HG03103 (cell line): ENCODE measurements around the gene ABLIM2.

ENCODE experiments used
- ATAC-seq: cut with Tn5 transposase; IDR thresholded peaks from one replicate; pipeline ENCODE4 v1.9.1; 2021; ENCODE audit warnings: low read depth; ENCODE audit not compliant: unreplicated experiment

The ABLIM2 gene

DNA sequence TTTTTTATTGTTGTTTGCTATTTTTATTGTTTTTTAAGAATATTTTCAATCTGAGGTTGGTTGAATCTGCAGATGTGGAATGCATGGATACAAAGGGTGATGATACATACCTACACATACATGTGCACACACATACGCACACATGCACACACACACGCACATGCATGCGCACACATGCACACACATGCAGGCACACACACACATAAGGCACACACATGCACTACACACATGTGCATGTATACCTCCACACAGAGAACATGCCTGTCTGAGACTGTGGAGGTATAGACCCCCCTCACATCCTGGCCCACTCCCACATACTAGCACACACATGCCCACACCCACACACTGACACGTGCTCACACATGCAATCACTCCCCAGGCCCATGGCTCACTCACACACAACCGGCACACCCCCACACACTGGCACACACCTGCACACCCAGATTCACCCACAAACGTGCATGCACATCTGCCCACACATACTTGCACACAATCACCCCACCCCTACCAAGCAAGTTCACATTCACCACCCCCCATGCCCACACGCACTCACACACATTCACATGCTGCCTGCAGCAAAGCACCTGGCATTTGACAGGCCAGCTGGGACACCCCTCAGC is 121.4 kb downstream of the ABLIM2 start:
- ATAC-seq = no peak

- no peak for ATAC-seq
Measured at GRCh38 chr4:8035371-8035780, 123.2 kb downstream of the ABLIM2 start.

- no peak for ATAC-seq
Measured at GRCh38 chr4:8033829-8034528, 124.6 kb downstream of the ABLIM2 start.

DNA sequence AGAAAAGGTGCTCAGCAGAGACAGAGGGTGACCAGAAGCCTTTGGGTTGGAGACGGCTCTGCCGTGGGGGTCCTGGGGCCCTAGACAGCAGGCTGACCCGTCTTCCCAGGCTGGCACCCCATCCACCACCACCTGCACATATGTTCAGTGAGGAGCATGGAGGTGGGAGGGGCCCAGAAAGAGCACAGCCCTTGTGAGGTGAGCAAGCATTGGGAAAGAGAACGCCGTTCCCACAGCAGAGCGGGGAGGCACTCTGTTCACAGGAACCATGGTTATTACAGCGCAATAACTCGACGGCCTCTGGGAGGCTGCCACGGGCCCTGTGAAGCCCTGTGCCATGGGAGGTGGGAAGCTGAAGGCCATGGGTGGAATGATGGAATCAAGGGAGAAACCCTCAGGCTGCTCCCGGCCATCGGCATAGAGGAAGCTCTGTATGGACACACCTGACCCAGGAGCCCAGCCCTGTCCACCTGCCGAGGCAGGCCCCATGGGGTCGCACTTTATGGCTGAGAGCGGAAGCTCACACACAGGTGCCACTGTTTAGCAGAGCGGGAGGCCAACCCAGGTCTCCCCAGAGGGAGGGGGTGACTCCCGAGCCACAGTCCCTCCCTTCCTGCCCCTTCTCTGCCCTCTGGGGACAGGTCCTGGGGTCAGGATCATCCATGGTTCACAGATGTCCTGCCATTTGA is 125.4 kb downstream of the ABLIM2 start:
- no peak for ATAC-seq

GRCh38 chr4:8032381-8032780 is 126.2 kb downstream of the ABLIM2 start:
- no peak for ATAC-seq

DNA sequence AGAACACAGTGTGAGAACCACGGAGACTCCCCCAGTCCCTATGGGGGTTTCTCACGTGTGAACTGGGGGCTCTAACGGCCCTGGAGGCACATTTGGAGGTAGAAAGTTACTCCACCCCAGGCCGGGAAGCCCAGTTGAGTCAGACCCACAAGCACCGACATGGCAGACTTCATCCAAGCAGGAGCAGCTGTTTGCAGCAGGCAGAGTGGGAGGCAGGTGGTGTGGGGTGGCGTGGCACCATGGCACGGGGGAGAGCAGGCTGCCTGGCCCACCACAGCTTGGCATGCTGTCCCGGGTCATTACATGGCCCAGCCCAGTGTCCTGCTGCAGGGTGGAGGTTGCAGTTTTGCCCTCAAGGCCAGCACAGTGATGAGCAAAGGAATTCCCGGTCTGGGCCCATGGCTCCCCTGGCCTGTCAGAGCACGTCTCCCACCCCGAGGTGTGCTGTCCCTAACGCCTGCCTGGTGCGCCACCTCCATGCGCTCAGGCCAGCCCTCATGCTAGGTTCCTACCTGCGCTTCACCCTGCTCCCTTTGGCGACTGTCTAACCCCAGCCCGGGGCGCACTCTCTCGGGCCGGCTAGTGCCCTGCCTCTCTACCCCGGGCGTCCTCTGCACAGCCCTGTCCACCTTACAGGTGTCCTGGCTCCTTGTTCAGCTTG is 128.4 kb downstream of the ABLIM2 start:
- ATAC-seq = no peak

- no peak for ATAC-seq
Measured at GRCh38 chr4:8029689-8030088, 128.9 kb downstream of the ABLIM2 start.

GRCh38 chr4:8028884-8029568 is 129.6 kb downstream of the ABLIM2 start:
- ATAC-seq = no peak

- ATAC-seq = no peak
Measured at GRCh38 chr4:8028368-8028767, 130.2 kb downstream of the ABLIM2 start.

GRCh38 chr4:8026453-8026852 is 132.2 kb downstream of the ABLIM2 start:
- ATAC-seq = no peak

DNA sequence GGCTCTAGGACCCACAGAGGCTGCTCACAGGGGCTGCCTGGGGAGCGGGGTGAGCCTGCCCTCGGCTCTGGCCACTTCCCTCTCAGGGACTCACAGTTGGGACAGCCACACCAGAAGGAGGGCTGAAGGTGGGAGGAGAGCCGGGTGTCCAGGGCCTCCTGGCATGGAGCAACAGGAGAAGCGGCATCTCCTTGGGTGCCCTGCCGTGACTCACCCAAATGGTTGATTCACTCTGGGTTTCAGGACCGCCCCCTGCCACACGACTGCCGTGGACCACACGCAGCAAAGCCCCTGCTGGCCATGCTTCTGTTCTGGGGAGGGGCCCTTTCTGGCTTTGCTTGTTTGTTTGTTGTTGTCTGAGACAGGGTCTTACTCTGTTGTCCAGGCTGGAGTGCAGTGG is 132.9 kb downstream of the ABLIM2 start:
- ATAC-seq = no peak

DNA sequence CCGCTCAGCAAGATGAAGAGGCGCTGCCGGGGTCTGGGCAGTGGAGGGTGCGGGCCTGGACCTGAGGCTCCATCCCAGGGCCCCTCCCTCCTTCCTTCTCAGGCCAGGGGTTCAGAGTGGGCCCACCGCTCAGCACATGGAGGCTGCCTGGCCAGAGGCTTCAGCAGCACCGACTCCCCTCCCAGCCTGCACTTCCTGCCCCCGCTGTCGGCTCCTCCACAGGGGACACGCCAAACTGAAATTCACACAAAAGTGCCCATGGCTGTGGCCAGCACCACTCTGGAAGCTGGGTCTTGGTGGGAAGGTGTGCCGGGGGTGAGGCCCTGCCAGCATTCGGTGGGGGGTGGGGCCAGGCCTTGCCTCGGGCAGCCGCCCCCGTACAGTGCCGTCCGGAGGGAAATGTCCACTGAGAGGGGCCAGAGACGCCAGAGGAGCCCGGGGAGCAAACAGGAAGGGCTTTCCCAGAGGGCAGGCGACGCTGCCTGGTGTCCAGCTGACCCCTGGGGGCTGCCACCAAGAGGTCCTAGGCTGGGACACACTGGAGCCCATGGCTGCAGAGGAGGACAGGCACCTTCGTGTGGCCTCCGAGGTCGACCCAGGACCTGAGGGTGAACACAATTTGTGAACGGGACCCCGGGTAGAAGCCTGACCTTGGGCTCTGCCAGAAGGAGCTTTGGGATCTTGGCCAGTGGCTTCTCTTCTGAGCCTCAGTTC is 134.4 kb downstream of the ABLIM2 start:
- ATAC-seq = no peak

GRCh38 chr4:8023696-8024033 is 134.9 kb downstream of the ABLIM2 start:
- no peak for ATAC-seq

- no peak for ATAC-seq
Measured at GRCh38 chr4:8022767-8023695, 135.6 kb downstream of the ABLIM2 start.

- ATAC-seq = no peak
Measured at GRCh38 chr4:8021796-8022195, 136.8 kb downstream of the ABLIM2 start.

DNA sequence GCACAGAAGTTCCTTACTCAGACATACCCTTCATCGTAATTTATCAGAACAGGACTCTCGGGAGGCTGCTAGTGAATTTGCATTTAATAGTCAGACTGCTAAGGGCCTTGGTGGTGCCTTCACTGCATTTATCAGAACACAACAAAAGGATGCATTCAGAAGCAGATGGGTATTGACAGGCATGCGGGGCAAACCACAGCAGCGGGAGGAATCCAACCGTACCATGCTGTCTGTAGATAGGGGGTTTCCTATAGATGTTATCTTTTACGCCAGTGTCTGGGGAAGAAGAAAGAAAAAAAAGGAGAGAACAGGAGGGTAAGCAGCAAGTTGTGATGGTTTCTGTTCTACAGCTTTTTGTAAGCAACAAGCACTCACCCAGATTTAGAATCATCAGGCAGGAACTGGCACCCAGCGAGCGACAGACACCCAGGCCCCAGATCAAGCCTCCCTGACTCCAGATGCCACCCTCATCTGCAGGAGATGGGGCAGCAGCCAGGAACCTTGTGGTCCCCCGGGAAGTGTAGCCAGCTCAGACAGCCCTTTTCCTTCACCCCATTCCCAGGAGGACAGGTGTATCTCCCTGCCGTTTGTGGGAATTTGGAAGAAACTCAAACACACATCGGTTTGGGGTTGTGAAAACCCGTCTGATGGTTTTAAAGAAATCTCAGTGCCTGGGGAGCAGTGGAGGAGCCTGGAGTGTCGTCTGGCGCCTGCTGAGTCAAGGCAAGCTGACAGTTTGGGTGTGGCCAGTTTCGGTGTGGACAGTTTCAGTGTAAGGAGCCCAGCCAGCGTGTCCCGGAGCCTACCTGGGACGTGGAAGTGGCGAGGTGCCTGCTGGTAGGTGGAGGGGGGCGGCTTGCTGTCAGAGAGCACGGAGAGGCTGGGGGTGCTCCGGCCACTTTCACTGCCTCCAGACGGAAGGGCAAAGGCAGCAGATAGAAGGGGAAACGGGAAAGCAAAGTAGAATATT is 138.9 kb downstream of the ABLIM2 start:
- no peak for ATAC-seq

GRCh38 chr4:8016527-8016926 is 142.1 kb downstream of the ABLIM2 start:
- ATAC-seq = no peak

- no peak for ATAC-seq
Measured at GRCh38 chr4:8015512-8015911, 143.1 kb downstream of the ABLIM2 start.
